ENCODE data around the gene ZNF639.
"Not testable (repeated sequence)": the region's sequence is repeated elsewhere in the genome, so short reads cannot be mapped to it uniquely, and the experiment has no call there.

Gene ZNF639, protein sequence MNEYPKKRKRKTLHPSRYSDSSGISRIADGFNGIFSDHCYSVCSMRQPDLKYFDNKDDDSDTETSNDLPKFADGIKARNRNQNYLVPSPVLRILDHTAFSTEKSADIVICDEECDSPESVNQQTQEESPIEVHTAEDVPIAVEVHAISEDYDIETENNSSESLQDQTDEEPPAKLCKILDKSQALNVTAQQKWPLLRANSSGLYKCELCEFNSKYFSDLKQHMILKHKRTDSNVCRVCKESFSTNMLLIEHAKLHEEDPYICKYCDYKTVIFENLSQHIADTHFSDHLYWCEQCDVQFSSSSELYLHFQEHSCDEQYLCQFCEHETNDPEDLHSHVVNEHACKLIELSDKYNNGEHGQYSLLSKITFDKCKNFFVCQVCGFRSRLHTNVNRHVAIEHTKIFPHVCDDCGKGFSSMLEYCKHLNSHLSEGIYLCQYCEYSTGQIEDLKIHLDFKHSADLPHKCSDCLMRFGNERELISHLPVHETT

DNA sequence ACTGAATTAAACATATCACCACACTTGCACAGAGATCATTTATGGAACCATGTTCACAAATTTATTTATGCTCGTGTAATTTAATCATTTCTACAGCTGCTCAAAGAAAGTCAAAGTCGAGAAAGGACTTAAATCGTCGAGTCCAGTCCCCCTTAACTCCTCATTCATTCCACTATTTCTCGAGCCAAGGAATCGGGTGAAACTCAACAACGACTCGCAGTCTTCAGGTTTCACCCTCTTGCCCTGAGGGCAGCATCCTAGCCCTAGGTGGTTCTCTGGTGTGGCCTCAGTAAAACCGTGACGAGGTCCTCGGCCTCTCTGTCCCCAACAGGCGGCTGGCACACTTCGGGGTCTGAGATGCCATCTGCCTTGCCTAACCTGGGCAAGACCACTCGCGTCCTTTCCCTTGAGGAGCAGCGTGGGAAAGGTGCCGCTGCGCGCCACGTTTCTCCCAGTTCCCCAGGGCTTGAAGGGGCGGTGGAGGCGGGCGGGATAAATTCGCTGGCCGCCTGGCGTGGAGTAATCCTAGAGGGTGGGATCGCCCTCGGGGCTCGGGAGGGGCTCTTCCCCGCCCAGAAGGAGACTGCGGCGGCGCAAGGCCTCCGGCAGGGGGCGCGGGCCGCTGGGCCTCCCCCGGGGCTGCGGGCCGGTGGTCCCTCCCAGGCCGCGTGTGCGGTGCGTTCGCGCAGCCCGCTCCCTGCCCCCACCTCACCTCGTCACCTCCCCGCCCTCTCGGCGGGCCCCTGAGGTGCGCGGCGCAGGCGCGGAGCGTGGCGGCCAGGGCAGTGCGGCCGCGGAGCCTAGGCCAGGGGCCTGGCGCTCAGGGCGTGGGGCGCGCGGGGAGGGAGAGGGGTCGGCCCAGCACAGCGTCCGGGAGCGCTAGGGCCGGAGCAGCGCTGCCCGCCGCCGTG is at the start of gene ZNF639:
Gene ZNF639 (plus strand): TSS at position 746 of the 911 bp plus-strand sequence. CDS start 5,263 bp downstream, outside the sequence.
- intact Hi-C loops (cut with DNase I; ENCODE audit: low total_unique reads) = loop anchor here (2.0 kb wide), 1 partner anchor 174 kb away; the partner anchor contains the start of gene PIK3CA
- peaks cover 0 to 35% (median 26%) of the 10 kb centered on the region in 4 donors for H3K4me1 ChIP-seq
- no peaks in the 10 kb centered on the region for H3K9me3 ChIP-seq
- H3K27me3 ChIP-seq = no peaks in the 10 kb centered on the region
- H3K36me3 ChIP-seq = peaks cover 0 to 4% (median 0%) of the 10 kb centered on the region in 3 donors
- TF ChIP-seq, protein P1, sequence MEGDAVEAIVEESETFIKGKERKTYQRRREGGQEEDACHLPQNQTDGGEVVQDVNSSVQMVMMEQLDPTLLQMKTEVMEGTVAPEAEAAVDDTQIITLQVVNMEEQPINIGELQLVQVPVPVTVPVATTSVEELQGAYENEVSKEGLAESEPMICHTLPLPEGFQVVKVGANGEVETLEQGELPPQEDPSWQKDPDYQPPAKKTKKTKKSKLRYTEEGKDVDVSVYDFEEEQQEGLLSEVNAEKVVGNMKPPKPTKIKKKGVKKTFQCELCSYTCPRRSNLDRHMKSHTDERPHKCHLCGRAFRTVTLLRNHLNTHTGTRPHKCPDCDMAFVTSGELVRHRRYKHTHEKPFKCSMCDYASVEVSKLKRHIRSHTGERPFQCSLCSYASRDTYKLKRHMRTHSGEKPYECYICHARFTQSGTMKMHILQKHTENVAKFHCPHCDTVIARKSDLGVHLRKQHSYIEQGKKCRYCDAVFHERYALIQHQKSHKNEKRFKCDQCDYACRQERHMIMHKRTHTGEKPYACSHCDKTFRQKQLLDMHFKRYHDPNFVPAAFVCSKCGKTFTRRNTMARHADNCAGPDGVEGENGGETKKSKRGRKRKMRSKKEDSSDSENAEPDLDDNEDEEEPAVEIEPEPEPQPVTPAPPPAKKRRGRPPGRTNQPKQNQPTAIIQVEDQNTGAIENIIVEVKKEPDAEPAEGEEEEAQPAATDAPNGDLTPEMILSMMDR (IDR thresholded peaks at IDR 0.05) = peak; percentile 88
- H3K27ac ChIP-seq = peak within 1 kb of the TSS; percentile 99
- peak within 1 kb of the TSS; percentile 88 to 91 for H3K4me3 ChIP-seq
- peak; percentile 75 to 87 for DNase-seq

DNA sequence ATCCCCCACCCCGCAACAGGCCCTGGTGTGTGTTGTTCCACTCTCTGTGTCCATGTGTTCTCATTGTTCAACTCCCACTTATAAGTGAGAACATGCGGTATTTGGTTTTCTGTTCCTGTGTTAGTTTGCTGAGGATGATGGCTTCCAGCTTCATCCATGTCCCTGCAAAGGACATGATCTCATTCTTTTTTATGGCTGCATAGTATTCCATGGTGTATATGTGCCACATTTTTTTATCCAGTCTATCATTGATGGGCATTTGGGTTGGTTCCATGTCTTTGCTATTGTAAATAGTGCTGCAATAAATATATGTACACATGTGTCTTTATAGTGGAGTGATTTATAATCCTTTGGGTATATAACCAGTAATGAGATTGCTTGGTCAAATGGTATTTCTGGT is 48.4 kb upstream of the ZNF639 start:
- H3K9me3 ChIP-seq; H3K4me1 ChIP-seq; DNase-seq; H3K4me3 ChIP-seq; H3K27me3 ChIP-seq; H3K36me3 ChIP-seq; intact Hi-C loops (cut with DNase I; ENCODE audit: low total_unique reads); H3K27ac ChIP-seq: not testable (repeated sequence)

DNA sequence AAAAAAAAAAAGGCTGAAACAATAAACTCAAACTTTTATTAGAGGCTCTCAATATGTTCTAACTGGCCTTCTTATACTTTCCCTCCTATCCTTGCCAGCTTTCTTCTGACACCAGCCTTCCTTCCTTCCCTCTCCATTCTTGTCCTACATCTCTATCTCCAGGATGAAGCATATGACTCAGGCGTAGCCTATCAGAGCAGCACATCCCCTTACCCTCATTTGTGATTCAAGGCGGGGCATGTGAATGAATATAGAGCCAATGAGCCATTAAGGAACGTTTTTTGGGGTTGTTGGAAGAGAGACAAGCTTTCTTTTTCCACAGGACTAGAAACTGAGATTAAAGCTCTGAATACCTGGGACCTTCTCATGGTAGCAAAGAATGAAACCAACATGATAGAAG is 46.8 kb upstream of the ZNF639 start:
- Histone ChIP-seq H3K27ac (no peak overlapping the region), H3K4me3 (no peak overlapping the region), H3K4me1 (no peaks in the 10 kb centered on the region), H3K27me3 (peaks cover 0 to 6% of the 10 kb centered on the region in 2 donors), H3K9me3 (no peaks in the 10 kb centered on the region), H3K36me3 (no peaks in the 10 kb centered on the region)
- no peak for DNase-seq
- TF ChIP-seq, protein P1 (IDR thresholded peaks at IDR 0.05) = no peak
- intact Hi-C loops (cut with DNase I; ENCODE audit: low total_unique reads) = no loop called here

DNA sequence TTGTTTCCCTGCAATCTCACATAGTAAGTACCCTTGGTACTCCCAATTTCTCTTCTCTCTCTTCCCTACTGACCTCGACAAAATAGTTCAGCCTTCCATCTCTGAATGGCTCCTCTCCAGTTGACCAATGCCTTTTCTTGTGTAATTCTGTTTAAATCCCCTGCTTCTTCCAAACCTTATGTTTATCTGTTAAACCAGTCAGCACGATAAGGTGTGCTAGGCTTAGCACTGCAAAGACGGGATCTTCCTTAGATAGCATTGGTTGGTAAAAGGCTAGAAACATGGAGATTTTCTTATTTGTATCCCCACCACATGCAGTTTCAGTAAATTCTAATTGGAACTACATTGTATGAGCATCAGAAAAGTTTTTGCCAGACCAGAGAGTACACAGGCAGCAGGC is 46.1 kb upstream of the ZNF639 start:
- no peaks in the 10 kb centered on the region for H3K4me1 ChIP-seq
- TF ChIP-seq, protein P1 (IDR thresholded peaks at IDR 0.05) = no peak
- no peak overlapping the region for H3K4me3 ChIP-seq
- peaks cover 0 to 6% of the 10 kb centered on the region in 2 donors for H3K27me3 ChIP-seq
- no peak for DNase-seq
- H3K36me3 ChIP-seq = no peaks in the 10 kb centered on the region
- intact Hi-C loops (cut with DNase I; ENCODE audit: low total_unique reads) = no loop called here
- H3K9me3 ChIP-seq = no peaks in the 10 kb centered on the region
- H3K27ac ChIP-seq = no peak overlapping the region

DNA sequence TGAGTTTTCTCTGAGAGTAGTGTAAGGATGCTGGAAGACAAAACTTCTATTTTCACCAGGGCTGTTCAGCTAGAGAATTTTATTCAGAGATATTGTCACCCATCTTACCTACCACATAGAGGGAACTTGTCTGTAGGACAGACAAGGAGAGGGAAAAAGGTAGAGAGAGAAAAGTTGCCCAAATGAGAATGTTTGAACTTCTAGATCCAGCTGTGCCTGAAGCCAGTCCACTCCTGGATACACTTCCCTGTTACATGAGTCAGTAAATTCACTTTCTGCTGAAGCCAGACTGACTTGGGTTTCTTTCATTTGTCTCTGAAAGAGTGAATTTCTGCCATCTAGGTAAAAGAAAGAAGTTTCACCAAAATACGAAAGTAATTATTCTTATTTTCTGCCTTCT is 44.7 kb upstream of the ZNF639 start:
- TF ChIP-seq, protein P1 (IDR thresholded peaks at IDR 0.05) = no peak
- Histone ChIP-seq H3K4me3 (no peak overlapping the region), H3K4me1 (no peaks in the 10 kb centered on the region), H3K27me3 (peaks cover 0 to 6% of the 10 kb centered on the region in 2 donors), H3K27ac (no peak overlapping the region), H3K36me3 (no peaks in the 10 kb centered on the region), H3K9me3 (no peaks in the 10 kb centered on the region)
- DNase-seq = no peak
- intact Hi-C loops (cut with DNase I; ENCODE audit: low total_unique reads) = no loop called here

Measured in tibial artery (tissue), 4 donors.